Transverse colon (tissue), 4 donors: ENCODE data around the gene STEAP3.

Experiments used
- POLR2AphosphoS5 ChIP-seq, 3 donors: sonication (generic); formaldehyde crosslinking; IDR thresholded peaks; one replicate each; pipeline ENCODE4 v1.6.1; 2016; ENCODE audit warnings: antibody characterized with exemption in 3 of 3
- TF ChIP-seq, protein P1 (sequence below), 5 experiments: fragments of 200-600 bp in 3 of 5; fragments of 450-650 bp in 2 of 5; sonication (generic) in 3 of 5; IDR thresholded peaks; 1 replicate in 2 of 5; 2 replicates in 3 of 5; pipeline ENCODE4 v1.5.1; 2016 to 2017; ENCODE audit warnings: antibody characterized with exemption in 5 of 5, inconsistent platforms in 3 of 5, mild to moderate bottlenecking in 2 of 5, moderate library complexity in 1 of 5

DNA sequence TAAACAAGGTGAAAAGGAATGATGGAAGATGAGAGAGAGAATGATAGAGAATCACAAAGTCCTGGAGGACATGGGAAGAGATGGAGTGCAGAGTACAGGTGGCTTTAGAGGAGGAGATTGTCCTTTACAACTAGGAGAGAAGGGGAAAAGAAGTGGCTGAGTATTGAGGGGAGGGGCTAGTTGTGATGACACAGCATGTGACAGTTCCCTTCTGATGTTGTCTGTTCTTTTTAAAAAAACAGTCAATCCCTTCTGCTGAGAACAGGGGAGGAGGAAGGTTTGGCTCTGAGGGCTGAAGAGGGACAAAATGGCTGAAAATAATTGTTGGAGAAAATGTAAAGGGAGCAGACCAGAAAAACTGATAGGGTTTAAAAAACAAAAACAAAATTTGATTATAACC lies 44.0 kb downstream of the STEAP3 start:
- TF ChIP-seq, protein P1, sequence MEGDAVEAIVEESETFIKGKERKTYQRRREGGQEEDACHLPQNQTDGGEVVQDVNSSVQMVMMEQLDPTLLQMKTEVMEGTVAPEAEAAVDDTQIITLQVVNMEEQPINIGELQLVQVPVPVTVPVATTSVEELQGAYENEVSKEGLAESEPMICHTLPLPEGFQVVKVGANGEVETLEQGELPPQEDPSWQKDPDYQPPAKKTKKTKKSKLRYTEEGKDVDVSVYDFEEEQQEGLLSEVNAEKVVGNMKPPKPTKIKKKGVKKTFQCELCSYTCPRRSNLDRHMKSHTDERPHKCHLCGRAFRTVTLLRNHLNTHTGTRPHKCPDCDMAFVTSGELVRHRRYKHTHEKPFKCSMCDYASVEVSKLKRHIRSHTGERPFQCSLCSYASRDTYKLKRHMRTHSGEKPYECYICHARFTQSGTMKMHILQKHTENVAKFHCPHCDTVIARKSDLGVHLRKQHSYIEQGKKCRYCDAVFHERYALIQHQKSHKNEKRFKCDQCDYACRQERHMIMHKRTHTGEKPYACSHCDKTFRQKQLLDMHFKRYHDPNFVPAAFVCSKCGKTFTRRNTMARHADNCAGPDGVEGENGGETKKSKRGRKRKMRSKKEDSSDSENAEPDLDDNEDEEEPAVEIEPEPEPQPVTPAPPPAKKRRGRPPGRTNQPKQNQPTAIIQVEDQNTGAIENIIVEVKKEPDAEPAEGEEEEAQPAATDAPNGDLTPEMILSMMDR (IDR thresholded peaks at IDR 0.05) = no peak
- TF ChIP-seq POLR2AphosphoS5 (IDR thresholded peaks at IDR 0.05) = no peak
